ENCODE measurements around the gene AAR2. TPM values are rescaled to one million over a fixed set of nuclear protein-coding genes. Genes with fewer than 3 reads are reported as not detected.

AAR2 gene
- total RNA-seq, 1 donor from 2014 or later: 19.0 TPM

- no peaks in the 10 kb centered on the region for H3K36me3 Mint-ChIP-seq (ENCODE audit: unreplicated experiment)
- no peak for DNase-seq
- peaks cover 5% of the 10 kb centered on the region for H3K9me3 Mint-ChIP-seq (ENCODE audit: unreplicated experiment)
- H3K4me3 Mint-ChIP-seq (ENCODE audit: unreplicated experiment): peak overlapping the region; percentile 50
- H3K27me3 Mint-ChIP-seq (ENCODE audit: unreplicated experiment): peaks cover 24% of the 10 kb centered on the region
- TF ChIP-seq CTCF (IDR thresholded peaks at IDR 0.05; ENCODE audit: partially characterized antibody, unreplicated experiment): no peak
- peaks cover 17% of the 10 kb centered on the region for H3K4me1 Mint-ChIP-seq (ENCODE audit: low read depth, unreplicated experiment)
- no peak overlapping the region for H3K27ac Mint-ChIP-seq (ENCODE audit: unreplicated experiment)
These were observed 68.7 kb downstream of the AAR2 start for GRCh38 chr20:36304786-36305495.

GRCh38 chr20:36305602-36306551 is 69.6 kb downstream of the AAR2 start, which contains the start of gene DLGAP4:
TSS of gene DLGAP4 (plus strand) at chr20:36306339. CDS start at chr20:36431718, 125,379 bp downstream.
- Mint-ChIP-seq H3K36me3 (ENCODE audit: unreplicated experiment) (no peaks in the 10 kb centered on the region), H3K27me3 (ENCODE audit: unreplicated experiment) (peaks cover 29% of the 10 kb centered on the region), H3K27ac (ENCODE audit: unreplicated experiment) (no peak within 1 kb of the TSS), H3K4me1 (ENCODE audit: low read depth, unreplicated experiment) (peaks cover 17% of the 10 kb centered on the region), H3K4me3 (ENCODE audit: unreplicated experiment) (peak within 1 kb of the TSS; percentile 83), H3K9me3 (ENCODE audit: unreplicated experiment) (peaks cover 7% of the 10 kb centered on the region)
- no peak for TF ChIP-seq CTCF (IDR thresholded peaks at IDR 0.05; ENCODE audit: partially characterized antibody, unreplicated experiment)
- no peak for DNase-seq

Other genes starting within 250 kb of the AAR2 start
- 54.1 TPM for gene EPB41L1, start 81.7 kb upstream of the AAR2 start, total RNA-seq (ENCODE audit: unreplicated experiment)
- gene DLGAP4, start 69.9 kb downstream of the AAR2 start, total RNA-seq (ENCODE audit: unreplicated experiment): 199 TPM